CD4-positive, alpha-beta T cell treated with Interleukin-12 subunit alpha and Interleukin-12 subunit beta, for 1 hour (primary cell): ENCODE data around the gene NCOA3.
"Not testable (repeated sequence)": the region's sequence is repeated elsewhere in the genome, so short reads cannot be mapped to it uniquely, and the experiment has no call there.

ENCODE experiments used
- DNase-seq: peaks from one replicate; pipeline ENCODE4 v3.0.0-alpha.2; 2020

NCOA3 gene

DNA sequence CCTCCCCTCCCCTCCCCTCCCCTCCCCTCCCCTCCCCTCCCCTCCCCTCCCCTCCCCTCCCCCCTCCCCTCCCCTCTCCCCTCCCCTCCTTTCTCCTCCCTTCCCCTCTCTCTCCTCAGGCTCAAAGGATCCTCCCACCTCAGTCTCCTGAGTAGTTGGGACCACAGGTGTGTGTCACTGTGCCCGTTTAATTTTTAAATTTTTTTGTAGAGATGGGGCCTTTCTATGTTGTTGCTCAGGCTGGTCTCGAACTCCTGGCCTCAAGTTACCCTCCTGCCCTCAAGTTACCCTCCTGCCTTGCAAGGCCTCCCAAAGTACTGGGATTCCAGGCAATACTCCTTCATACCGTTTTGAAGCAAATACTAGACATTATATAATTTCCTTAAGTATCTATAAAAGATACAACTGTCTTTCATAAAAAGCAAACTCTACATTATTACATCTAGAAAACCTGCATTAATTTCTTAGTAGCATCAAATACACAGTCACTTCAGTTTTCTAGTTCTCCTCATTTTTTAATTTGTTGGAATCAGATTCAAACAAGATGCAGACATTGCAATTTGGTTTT, 39.8 kb downstream of the NCOA3 start:
- no peak for DNase-seq

DNA sequence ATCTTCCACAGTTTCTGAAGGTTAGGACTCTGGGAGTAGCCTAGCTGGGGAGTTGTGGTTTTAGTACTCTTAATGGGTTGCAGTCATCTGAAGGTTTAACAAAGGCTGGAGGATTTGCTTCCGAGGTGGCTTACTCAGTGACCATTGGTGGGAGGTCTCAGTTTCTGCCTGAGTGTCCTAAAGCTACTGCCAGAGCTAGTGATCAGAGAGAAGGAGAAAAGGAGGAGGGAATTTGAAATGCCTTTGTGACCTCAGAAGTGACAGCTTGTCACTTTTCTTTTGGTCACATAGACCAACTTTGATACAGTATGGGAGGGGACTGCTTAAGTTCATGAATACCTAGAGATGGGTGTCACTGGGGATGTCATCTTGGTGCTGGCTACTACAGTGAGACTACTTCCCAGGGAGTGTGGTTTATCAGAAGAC, 41.3 kb downstream of the NCOA3 start:
- no peak for DNase-seq

- no peak for DNase-seq
Measured at GRCh38 chr20:47544240-47544639, 42.6 kb downstream of the NCOA3 start.

DNA sequence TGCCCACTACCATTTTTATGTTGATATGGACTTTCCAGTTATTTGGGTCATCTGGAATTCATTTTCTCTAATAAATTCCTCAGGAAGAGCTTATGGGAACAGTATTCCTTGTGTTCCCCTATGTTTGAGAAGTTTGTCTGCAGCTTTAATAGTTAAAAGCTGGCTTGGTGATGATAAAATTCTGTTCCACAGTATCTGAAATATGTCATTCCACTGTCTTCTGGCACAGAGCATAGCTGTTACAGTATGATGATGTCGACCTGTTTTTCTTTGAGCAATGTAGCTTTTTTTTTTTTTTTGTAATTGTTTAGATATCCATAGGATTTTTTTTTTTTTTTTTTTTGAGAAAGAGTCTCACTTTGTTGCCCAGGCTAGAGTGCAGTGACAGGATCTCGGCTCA, 43.2 kb downstream of the NCOA3 start:
- no peak for DNase-seq

DNA sequence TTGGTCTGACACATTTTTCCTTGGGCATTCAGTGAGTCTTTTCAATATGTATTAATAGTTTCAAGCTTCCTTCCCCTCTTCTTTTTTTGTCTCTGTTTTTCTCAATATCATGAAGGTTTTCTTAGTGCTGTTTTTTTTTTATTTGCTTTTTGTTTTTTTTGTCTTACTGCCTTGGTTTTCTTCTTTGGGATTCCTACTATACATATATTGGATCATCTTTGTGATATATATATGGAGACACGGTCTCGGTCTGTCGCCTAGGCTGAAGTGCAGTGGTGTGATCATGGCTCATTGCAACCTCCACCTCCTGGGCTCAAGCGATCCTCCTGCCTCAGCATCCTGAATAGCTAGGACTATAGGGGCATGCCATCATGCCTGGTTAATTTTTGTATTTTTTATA, 43.8 kb downstream of the NCOA3 start:
- DNase-seq: no peak

- no peak for DNase-seq
Measured at GRCh38 chr20:47546184-47547033, 44.7 kb downstream of the NCOA3 start.

GRCh38 chr20:47547034-47547387, 45.3 kb downstream of the NCOA3 start:
- DNase-seq: no peak

- DNase-seq: no peak
Measured at GRCh38 chr20:47549671-47550070, 48.0 kb downstream of the NCOA3 start.

GRCh38 chr20:47551222-47551621, 49.5 kb downstream of the NCOA3 start:
- DNase-seq: no peak

- no peak for DNase-seq
Measured at GRCh38 chr20:47551841-47552240, 50.2 kb downstream of the NCOA3 start.

DNA sequence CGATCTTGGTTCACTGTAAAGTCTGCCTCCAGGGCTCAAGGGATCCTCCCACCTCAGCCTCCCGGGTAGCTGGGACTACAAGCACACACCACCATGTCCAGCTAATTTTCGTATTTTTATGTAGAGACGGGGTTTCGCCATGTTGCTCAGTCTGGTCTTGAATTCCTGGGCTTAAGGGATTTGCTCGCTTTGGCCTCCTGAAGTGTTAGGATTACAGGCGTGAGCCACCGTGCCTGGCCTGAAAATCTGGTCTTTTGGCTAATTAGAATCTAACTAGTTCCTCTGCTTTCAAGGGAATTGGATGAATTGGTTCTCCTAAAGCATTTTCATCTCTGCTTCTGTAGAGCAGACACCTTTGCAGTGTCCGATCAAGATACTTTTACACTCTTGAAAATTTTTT, 51.3 kb downstream of the NCOA3 start:
- DNase-seq: no peak

- not testable (repeated sequence) for DNase-seq
Measured at GRCh38 chr20:47553594-47554235, 52.0 kb downstream of the NCOA3 start.

DNA sequence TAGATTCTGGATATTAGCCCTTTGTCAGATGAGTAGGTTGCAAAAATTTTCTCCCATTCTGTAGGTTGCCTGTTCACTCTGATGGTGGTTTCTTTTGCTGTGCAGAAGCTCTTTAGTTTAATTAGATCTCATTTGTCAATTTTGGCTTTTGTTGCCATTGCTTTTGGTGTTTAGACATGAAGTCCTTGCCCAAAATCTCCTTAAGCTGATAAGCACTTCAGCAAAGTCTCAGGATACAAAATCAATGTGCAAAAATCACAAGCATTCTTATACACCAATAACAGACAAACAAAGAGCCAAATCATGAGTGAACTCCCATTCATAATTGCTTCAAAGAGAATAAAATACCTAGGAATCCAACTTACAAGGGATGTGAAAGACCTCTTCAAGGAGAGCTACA, 52.6 kb downstream of the NCOA3 start:
- not testable (repeated sequence) for DNase-seq

- DNase-seq: no peak
Measured at GRCh38 chr20:47557218-47557617, 55.5 kb downstream of the NCOA3 start.

- DNase-seq: no peak
Measured at GRCh38 chr20:47557791-47558190, 56.1 kb downstream of the NCOA3 start.

GRCh38 chr20:47558295-47559066, 56.8 kb downstream of the NCOA3 start:
- no peak for DNase-seq

- DNase-seq: no peak
Measured at GRCh38 chr20:47559141-47559540, 57.5 kb downstream of the NCOA3 start.

DNA sequence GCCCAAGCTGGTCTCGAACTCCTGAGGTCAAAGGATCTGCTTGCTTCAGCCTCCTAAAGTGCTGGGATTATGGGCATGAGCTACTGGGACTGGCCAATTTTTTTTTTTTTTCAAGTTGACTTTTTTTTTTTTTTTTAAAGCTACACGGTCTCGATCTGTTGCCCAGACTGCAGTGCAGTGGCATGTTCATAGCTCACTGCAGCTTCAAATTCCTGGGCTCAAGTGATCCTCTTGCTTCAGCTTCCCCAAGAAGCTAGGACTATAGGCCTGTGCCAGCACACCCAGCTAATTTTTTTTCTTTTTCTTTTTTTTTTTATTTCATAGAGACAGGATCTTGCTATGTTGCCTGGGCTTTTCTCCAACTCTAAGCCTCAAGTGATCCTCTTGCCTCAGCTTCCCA, 59.5 kb downstream of the NCOA3 start:
- DNase-seq: no peak

DNA sequence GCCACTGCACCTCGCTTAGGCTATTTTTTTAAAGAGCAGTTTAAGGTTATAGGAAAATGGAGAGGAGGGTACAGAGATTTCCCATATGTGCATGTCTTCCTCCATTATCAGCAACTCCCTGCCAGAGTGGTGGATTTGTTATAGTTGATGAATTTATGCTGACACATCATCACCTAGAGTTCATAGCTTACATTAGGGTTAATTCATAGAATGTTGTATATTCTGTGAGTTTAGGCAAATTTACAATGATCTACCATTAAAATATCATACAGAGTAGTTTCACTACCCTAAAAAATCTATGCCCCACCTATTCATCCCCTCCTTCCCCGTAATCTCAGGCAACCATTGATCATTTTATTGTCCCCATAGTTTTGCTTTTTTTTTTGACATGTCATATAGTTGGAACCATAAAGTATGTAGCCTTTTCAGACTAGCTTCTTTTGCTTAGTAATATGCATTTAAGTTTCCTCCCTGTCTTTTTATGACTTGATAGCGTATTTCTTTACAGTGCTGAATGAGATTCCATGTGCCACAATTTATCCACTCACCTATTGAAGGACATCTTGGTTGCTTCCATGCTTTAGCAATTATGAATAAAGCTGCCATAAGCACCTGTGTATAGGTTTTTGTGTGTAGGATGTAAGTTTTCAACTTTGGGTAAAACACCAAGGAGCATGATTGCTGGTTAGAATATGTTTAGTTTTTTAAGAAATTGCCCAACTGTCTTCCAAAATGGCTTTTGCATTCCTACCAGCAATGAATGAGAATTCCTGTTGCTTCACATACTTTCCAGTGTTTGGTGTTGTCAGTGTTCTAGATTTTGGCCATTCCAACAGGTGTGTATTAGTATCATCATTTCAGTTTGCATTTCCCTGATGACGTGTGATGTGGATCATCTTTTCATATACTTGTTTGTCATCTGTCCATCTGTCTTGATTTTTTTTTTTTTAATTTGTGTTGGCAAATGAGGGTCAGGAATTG, 60.2 kb downstream of the NCOA3 start:
- no peak for DNase-seq

GRCh38 chr20:47566269-47566668, 64.6 kb downstream of the NCOA3 start:
- no peak for DNase-seq

- no peak for DNase-seq
Measured at GRCh38 chr20:47568019-47568418, 66.3 kb downstream of the NCOA3 start.

GRCh38 chr20:47568837-47569410, 67.2 kb downstream of the NCOA3 start:
- no peak for DNase-seq
